Measurements from ENCODE around the gene ACSL4. TPM values are rescaled to one million over a fixed set of nuclear protein-coding genes. Genes with fewer than 3 reads are reported as not detected.
A peak's percentile ranks its signal among the peaks of the same experiment; 100 is the strongest.

ACSL4 gene
- total and polyA plus RNA-seq, 9 of the 15 experiments (the other 6 are each of a cell fraction or from before 2014, with no cell fraction given), result 9.8 to 35.1 (median 25.5) TPM

GRCh38 chrX:109733613-109734083 lies 591 bp upstream of the ACSL4 start:
- Histone ChIP-seq H4K20me1 (replicated peaks; ENCODE audit: control insufficient read depth, insufficient read depth, low read length) (no peaks in the 10 kb centered on the region), H3K79me2 (ENCODE audit: control insufficient read depth, insufficient read depth, low read length) (peaks cover 43% of the 10 kb centered on the region), H3K9me3 (replicated peaks; ENCODE audit: control insufficient read depth, insufficient read depth, low read depth, low read length) (no peaks in the 10 kb centered on the region), H3K27me3 (ENCODE audit: control insufficient read depth in 2 of 2, insufficient read depth in 2 of 2, low read length in 2 of 2) (no peaks in the 10 kb centered on the region), H2AFZ (ENCODE audit: low read depth, low read length) (peak overlapping the region; percentile 95), H3K4me1 (replicated peaks in 1 of 2; ENCODE audit: control insufficient read depth in 2 of 2, insufficient read depth in 2 of 2, low read length in 2 of 2) (peaks cover 7 to 12% of the 10 kb centered on the region in 2 experiments; a peak in 3 of 5 replicates), H3K36me3 (ENCODE audit: control insufficient read depth, insufficient read depth, low read length) (peaks cover 9% of the 10 kb centered on the region), H3K4me3 (peak overlapping the region; percentile 95), H3K27ac (ENCODE audit: extremely low read depth, low read depth, low read length) (peak overlapping the region; percentile 90), H3K9ac (ENCODE audit: insufficient read depth in 1 of 2, low read depth in 2 of 2, low read length in 2 of 2) (peak overlapping the region; percentile 89 to 92), H3K9me1 (ENCODE audit: control insufficient read depth, insufficient read depth, low read length) (no peaks in the 10 kb centered on the region), H3K4me2 (ENCODE audit: insufficient read depth, low read length) (peak overlapping the region; percentile 85)
- TSS peak; percentile 58 for BruUV-seq (replicated peaks)
- ATAC-seq (no peak), FAIRE-seq (no peak), DNase-seq (ENCODE audit: extremely low read depth in 1 of 4, low spot score in 3 of 4) (no peak)
- intact Hi-C loops (cut with micrococcal nuclease), result loop anchor here (5.0 kb wide), 1 partner anchor 109 kb away; no protein-coding TSS in a partner anchor
- CTCF ChIA-PET (ENCODE audit: low intra/inter-chr PET ratio), result no interaction called here
- POLR2A ChIA-PET, result interaction anchor here (1.5 kb wide), 1 partner anchor 15 kb away, joined by 4 read pairs; no protein-coding TSS in a partner anchor
- 3% methylated on average over 11 of the region's 15 CpGs for WGBS (ENCODE audit: insufficient coverage, low coverage, missing lambda C conversion rate)
- in situ Hi-C loops (cut with MboI), result no loop called here
- TF ChIP-seq CBFA2T3 (IDR thresholded peaks at IDR 0.05), result peak; percentile 35; the same call in 1 of the 2 replicates
- TF ChIP-seq TFAM (CRISPR knock-in tag; conservative IDR thresholded peaks at IDR 0.05), result no peak
- TF ChIP-seq HCFC1 (IDR thresholded peaks at IDR 0.05; ENCODE audit: low read depth, low read length), result no peak
- peak; percentile 69; the same call in 1 of the 2 replicates for TF ChIP-seq MTA1 (IDR thresholded peaks at IDR 0.05; ENCODE audit: borderline replicate concordance)
- peak; percentile 39; the same call in 1 of the 2 replicates for TF ChIP-seq CTBP1 (IDR thresholded peaks at IDR 0.05; ENCODE audit: borderline replicate concordance)
- no peak for TF ChIP-seq ZNF445 (CRISPR knock-in tag; IDR thresholded peaks at IDR 0.05; ENCODE audit: low read depth)
- 0 out of 2 replicates have a peak, but pooled peaks have one; percentile 24 for TF ChIP-seq MGA (IDR thresholded peaks at IDR 0.05)
- TF ChIP-seq ZNF24 (IDR thresholded peaks at IDR 0.05), result 0 out of 2 replicates have a peak, but pooled peaks have one; percentile 26
- TF ChIP-seq SMARCA4 (IDR thresholded peaks at IDR 0.05), result peak; percentile 62; the same call in 1 of the 2 replicates
- TF ChIP-seq NFXL1 (CRISPR knock-in tag; IDR thresholded peaks at IDR 0.05), result no peak
- TF ChIP-seq ZNF699 (CRISPR knock-in tag; IDR thresholded peaks at IDR 0.05; ENCODE audit: insufficient replicate concordance), result no peak
